ENCODE measurements around the gene SH3GL1.
"Not testable (repeated sequence)": the region's sequence is repeated elsewhere in the genome, so short reads cannot be mapped to it uniquely, and the experiment has no call there.

The SH3GL1 gene

GRCh38 chr19:4342615-4343369 is 57.6 kb downstream of the SH3GL1 start:
- peak; percentile 79 for DNase-seq (ENCODE audit: low read depth)

DNA sequence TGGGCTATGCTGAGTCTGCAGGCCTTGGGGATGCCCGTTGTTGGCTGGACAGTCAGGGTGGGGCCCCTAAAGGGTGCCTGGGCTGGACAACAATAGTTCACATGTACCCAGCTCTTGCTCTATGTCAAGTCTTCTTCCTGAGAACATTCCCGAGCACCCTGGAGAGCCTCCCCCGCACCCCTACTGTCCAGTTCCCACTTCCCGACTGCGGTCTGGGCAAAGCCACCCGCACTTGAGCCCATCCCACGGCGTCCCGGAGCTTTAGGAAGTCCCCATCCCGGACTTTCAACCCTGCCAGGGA is 58.1 kb downstream of the SH3GL1 start:
- no peak for DNase-seq (ENCODE audit: low read depth)

DNA sequence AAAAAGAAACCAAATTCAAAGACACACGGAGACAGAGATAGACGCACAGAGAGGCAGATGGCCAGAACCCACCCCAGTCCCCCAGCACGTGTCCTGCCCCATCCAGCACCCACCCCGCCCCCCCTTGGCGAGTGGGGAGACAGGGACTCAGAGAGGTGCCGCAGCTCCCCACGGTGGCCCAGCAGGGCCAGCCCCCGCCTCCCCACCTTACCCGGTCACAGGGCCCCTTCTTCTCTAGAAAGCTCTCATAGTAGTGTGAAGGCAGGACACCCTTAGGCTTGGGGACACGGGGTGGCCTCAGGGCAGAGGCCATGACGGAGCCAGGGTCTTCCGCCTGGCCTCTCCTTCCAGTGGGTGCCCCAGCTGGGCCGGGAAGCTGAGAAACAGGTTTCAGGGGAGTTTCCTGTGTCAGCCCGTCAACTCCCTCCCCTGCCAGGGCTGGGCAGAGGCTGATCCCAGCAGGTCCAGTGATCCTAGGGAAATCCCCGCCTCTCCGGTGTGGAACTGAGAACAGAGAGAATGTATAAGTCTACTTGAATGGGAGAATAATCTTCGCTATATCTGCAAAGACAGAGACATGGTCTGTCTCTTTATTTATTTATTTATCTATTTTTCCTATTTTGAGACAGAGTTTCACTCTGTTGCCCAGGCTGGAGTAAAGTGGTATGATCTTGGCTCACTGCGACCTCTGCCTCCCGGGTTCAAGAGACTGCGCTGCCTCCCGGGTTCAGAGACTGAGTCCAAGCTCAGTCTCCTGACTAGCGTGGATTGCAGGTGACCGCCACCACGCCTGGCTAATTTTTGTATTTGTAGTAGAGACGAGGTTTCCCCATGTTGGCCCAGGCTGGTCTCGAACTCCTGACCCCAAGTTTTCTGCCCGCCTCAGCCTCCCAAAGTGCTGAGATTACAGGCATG is 61.6 kb downstream of the SH3GL1 start, which contains the start of gene STAP2:
Gene STAP2 (minus strand): TSS at position 387 of the 915 bp plus-strand sequence. CDS start 74 bp downstream, at position 313.
- no peak for DNase-seq (ENCODE audit: low read depth)

- no peak for DNase-seq (ENCODE audit: low read depth)
Measured at GRCh38 chr19:4337906-4338440, 62.4 kb downstream of the SH3GL1 start.

DNA sequence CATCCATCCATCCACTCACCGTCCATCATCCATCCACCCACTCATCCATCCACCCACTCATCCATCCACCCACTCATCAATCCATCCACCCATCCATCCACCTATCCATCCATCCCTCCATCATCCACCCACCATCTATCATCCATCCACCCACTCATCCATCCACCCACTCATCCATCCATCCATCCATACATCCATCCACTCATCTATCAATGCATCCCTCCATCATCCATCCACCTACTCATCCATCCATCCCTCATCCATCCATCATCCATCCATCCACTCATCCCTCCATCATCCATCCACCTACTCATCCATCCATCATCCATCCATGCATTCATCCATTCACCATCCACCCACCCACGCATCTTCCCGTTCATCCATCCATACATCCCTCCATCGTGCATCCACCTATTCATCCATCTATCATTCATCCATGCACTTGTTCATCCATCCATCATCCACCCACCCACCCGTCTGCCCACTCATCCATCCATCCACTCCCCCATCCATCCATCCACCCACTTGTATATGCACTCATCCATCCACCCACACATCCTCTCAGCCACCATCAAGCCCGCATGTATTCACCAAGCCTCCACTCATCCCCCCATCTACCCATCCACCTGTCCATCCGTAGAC is 65.3 kb downstream of the SH3GL1 start:
- DNase-seq (ENCODE audit: low read depth): no peak

DNA sequence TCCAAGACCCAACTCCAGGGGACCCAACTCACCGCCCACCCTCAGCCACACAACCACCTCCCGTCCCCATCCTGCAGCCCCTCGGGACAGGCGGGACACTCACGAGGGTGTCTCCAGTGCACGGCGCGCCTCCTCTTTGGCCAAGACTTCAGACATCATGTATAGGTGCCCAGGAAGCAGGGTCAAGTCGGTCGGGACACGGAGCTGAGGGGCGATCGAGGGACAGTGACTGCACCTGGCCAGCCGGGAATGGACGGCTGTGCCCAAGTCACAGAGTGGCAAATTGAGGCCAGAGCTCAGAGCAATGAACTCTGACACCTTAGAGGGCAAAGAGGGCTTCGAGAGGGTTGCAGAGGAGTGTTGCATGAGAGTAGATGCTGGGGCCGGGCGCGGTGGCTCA is 70.5 kb downstream of the SH3GL1 start:
- no peak for DNase-seq (ENCODE audit: low read depth)

- DNase-seq (ENCODE audit: low read depth): not testable (repeated sequence)
Measured at GRCh38 chr19:4328991-4329681, 71.2 kb downstream of the SH3GL1 start.

DNA sequence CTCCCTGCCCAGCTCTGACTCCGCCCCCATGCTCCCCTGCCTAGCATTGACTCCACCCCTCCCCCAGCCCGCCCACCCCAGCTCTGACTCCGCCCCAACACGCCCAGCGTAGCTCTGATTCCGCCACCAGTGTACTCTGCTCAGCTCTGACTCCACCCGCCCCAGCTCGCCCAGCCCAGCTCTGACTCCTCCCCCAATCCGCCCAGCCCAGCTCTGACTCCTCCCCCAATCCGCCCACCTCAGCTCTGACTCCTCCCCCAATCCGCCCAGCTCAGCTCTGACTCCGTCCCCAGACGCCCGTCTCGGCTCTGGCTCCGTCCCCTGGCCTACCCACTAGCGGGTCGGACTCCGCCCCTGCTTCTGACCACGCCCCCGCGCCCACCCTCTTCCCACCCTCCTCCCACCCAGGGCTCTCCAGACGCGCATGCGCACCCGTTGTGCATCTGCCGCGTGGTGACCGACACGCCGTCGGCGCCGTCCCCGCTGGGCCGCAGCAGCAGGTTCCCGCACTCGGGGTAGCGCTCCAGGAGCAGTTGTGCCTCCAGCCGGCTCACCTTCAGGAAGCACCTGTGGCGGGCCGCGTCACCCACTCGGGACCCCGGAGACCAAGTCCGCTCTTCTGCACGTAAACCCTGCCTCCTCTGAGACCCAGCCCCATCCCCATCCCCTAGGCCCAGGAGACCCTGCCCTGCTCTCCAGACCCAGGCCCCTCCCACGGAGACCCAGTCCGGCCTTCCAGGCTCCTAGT is 71.9 kb downstream of the SH3GL1 start:
- DNase-seq (ENCODE audit: low read depth): peak; percentile 91

GRCh38 chr19:4327877-4328242 is 72.5 kb downstream of the SH3GL1 start:
- no peak for DNase-seq (ENCODE audit: low read depth)

- peak; percentile 36 for DNase-seq (ENCODE audit: low read depth)
Measured at GRCh38 chr19:4327252-4327876, 73.0 kb downstream of the SH3GL1 start.

GRCh38 chr19:4326837-4327251 is 73.5 kb downstream of the SH3GL1 start:
- DNase-seq (ENCODE audit: low read depth): no peak

DNA sequence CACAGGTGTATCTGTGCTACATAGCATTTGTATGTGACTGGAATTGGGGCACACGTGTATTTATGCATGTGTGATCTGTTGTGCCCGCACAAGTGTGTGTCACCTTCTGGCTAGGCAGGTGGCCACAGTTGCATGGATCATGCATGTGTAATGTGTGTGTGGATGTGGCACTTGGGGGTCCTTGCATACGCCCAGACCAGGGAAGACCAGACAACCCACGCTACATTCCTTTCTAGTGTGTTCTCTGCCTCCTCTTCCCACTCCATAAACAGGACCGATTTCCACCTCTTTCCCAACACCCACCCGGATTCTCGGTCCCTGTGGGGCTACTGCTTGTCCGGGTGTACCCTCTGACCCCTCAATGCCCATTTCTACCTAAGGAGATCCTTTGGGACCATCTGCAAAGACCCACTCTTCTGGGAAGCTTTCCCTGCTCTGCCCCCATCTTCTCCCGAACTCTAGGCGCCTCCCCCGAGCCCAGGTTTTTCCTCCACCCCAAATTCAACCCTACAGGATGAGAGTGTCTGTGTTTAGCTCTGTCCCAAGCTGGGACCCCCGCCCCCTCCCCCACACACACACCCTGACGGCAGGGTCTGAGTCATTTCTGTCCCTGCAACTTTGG is 74.0 kb downstream of the SH3GL1 start:
- DNase-seq (ENCODE audit: low read depth): no peak

DNA sequence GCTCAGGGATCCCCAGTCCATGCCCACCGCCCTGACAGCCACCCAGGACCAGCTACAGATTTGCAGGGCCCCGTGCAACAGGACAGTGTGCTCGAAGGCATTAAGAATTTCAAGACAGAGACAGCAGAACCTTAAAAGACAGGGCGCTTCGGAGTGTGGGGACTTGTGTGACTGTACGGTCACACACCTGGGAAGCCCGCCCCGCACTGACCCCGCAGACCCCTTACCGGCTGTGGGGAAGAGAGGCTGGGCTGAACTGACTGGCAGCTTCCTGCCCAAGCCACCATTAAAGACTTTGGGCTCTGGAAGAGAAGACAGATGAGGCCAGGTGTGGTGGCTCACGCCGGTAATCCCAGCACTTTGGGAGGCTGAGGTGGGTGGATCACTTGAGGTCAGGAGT is 76.1 kb downstream of the SH3GL1 start:
- DNase-seq (ENCODE audit: low read depth): no peak

DNA sequence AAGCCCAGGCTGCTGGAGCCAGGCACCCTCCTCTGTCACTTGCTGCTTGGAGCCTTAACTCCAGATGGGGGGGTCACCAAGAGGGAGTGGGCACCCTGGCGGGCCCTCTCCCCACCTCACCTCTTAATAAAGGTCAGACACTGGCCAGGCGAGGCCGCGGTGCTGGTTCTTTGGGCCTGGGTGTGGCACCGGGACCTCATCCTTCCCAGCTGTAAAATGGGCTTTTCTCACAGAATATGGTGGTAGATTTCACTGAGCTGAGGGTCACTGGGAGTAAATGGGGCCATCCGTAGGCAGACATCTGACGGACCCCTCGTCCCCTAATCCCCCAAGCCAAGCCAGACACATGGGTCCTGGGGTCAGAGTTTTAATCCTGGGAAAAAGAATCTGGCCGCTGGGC is 76.7 kb downstream of the SH3GL1 start:
- DNase-seq (ENCODE audit: low read depth): no peak

GRCh38 chr19:4322942-4323665 is 77.2 kb downstream of the SH3GL1 start:
- DNase-seq (ENCODE audit: low read depth): no peak

DNA sequence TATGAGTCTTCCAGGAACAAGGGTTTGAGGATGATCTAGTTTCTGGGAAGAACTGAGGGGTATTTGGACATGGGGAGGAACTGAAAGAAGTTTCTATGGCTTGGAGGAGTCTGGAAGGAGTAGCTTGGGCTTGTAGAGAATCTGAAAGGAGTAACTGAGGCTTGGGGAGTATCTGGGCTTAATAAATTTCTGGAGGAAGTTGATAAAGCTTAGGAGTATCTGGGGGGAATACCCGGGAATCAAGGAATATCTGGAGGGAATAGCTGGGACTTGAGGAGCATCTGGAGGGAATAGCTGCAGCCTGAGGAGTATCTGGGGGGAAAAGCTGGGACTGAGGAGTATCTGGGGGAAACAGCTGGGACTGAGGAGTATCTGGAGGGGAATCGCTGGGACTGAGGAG is 79.9 kb downstream of the SH3GL1 start:
- no peak for DNase-seq (ENCODE audit: low read depth)

- DNase-seq (ENCODE audit: low read depth): no peak
Measured at GRCh38 chr19:4319067-4319718, 81.2 kb downstream of the SH3GL1 start.

GRCh38 chr19:4318460-4318859 is 81.9 kb downstream of the SH3GL1 start:
- no peak for DNase-seq (ENCODE audit: low read depth)

DNA sequence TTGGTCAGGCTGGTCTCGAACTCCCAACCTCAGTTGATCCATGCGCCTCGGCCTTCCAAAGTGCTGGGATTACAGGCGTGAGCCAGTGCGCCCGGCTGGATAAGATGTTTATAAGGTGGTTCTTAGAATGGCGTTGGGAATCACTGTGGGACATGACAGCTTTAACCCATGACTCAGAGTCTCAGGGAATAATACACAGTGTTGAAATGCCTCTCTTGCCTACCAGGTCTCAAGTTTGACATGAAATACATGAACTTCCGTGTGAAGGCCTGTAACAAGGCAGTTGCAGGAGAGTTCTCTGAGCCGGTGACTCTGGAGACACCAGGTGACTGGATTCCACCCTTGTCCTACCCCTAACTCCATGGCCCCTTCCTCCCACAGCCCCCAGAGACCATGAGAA is 83.4 kb downstream of the SH3GL1 start:
- no peak for DNase-seq (ENCODE audit: low read depth)

Measured in activated gamma-delta T cell treated with anti-CD3 and anti-CD28 coated beads, Interleukin-2, amount 50 U/mL, for 16 hours (primary cell).